ENCODE results near the gene ATF1.
"Not testable (repeated sequence)": the region's sequence is repeated elsewhere in the genome, so short reads cannot be mapped to it uniquely, and the experiment has no call there.

The ATF1 gene

GRCh38 chr12:50753232-50753769 is 10.6 kb upstream of the ATF1 start:
- DNase-seq = no peak

- DNase-seq = no peak
Observed at GRCh38 chr12:50764286-50765094, 589 bp downstream of the ATF1 start.

GRCh38 chr12:50765095-50765911 is 1.4 kb downstream of the ATF1 start:
- DNase-seq = peak; percentile 34

- DNase-seq = no peak
Observed at GRCh38 chr12:50768391-50768790, 4.5 kb downstream of the ATF1 start.

- DNase-seq = not testable (repeated sequence)
Observed at GRCh38 chr12:50768813-50769212, 4.9 kb downstream of the ATF1 start.

- no peak for DNase-seq
Observed at GRCh38 chr12:50771409-50771808, 7.5 kb downstream of the ATF1 start.

GRCh38 chr12:50772470-50772869 is 8.6 kb downstream of the ATF1 start:
- no peak for DNase-seq

GRCh38 chr12:50772877-50773276 is 9.0 kb downstream of the ATF1 start:
- DNase-seq = no peak

- DNase-seq = no peak
Observed at GRCh38 chr12:50775251-50775650, 11.3 kb downstream of the ATF1 start.

GRCh38 chr12:50776749-50777728 is 13.1 kb downstream of the ATF1 start:
- DNase-seq = no peak

GRCh38 chr12:50778663-50779590 is 15.0 kb downstream of the ATF1 start:
- DNase-seq = no peak

GRCh38 chr12:50780013-50780412 is 16.1 kb downstream of the ATF1 start:
- DNase-seq = no peak

GRCh38 chr12:50784501-50784900 is 20.6 kb downstream of the ATF1 start:
- DNase-seq = no peak

GRCh38 chr12:50785406-50786001 is 21.6 kb downstream of the ATF1 start:
- DNase-seq = no peak

- DNase-seq = no peak
Observed at GRCh38 chr12:50786498-50787231, 22.8 kb downstream of the ATF1 start.

- DNase-seq = no peak
Observed at GRCh38 chr12:50787618-50788017, 23.7 kb downstream of the ATF1 start.

- no peak for DNase-seq
Observed at GRCh38 chr12:50788561-50788960, 24.7 kb downstream of the ATF1 start.

- DNase-seq = no peak
Observed at GRCh38 chr12:50790081-50790480, 26.2 kb downstream of the ATF1 start.

GRCh38 chr12:50799908-50800307 is 36.0 kb downstream of the ATF1 start:
- no peak for DNase-seq

- DNase-seq = no peak
Observed at GRCh38 chr12:50803230-50803875, 39.5 kb downstream of the ATF1 start.

Measured in SIG-M5 (cell line).